Epithelial cell of esophagus (primary cell): ENCODE measurements around the gene EPS8.
A peak's percentile ranks its signal among the peaks of the same experiment; 100 is the strongest.

ENCODE experiments used
- DNase-seq: peaks from one replicate; pipeline ENCODE4 v3.0.0; 2010; ENCODE audit warnings: low read depth
- H3K4me3 ChIP-seq: 2 replicates; pipeline ENCODE4 v1.5.1; 2011; ENCODE audit warnings: mild to moderate bottlenecking, low read length, control low read depth
- CTCF ChIP-seq: IDR thresholded peaks from 2 replicates; pipeline ENCODE4 v1.5.1; 2011; ENCODE audit warnings: low read depth, mild to moderate bottlenecking, low read length, control low read depth, inconsistent platforms; ENCODE audit not compliant: insufficient read depth; ENCODE audit errors: missing control alignments

The EPS8 gene

GRCh38 chr12:15710860-15711510 lies 78.2 kb downstream of the EPS8 start:
- TF ChIP-seq CTCF, result no peak
- no peak for DNase-seq
- H3K4me3 ChIP-seq, result no peak overlapping the region

- TF ChIP-seq CTCF, result no peak
- no peak for DNase-seq
Measured at GRCh38 chr12:15709551-15709950, 79.6 kb downstream of the EPS8 start.

DNA sequence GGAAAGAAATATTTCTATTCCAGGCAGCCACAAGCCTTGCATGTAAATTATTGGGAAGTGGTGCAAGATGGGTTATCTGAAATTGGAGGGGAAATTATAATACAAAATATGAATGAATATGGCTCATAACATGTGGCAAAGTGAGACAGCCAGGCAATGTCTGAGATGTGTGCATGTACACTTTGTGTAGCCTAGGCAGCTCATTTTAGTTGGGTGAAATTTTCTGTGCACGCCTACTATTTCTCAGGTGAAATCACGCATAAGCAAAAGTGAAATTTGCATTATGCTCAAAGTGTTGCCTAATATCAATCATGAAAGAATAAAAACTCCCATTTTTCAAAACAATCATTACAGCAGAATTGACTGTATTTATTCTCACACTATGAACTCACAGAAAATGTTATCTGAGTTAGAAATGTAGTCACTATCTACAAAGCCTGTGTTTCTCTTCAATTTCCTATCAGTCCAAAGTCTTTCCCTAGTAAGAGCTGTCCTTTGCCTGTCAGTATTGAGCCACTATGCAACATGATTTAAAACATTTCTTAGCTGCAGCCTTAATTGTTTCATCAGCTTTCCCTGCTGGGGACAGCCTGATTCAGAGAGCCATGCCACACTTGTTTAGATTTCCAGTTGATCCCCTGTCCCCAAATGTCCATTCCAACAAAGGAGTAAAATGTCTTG lies 80.7 kb downstream of the EPS8 start:
- no peak for TF ChIP-seq CTCF
- DNase-seq, result no peak
- H3K4me3 ChIP-seq, result no peak overlapping the region

More at GRCh38 chr12:15709551-15709950, 79.6 kb downstream of the EPS8 start:
- H3K4me3 ChIP-seq, result no peak overlapping the region

DNA sequence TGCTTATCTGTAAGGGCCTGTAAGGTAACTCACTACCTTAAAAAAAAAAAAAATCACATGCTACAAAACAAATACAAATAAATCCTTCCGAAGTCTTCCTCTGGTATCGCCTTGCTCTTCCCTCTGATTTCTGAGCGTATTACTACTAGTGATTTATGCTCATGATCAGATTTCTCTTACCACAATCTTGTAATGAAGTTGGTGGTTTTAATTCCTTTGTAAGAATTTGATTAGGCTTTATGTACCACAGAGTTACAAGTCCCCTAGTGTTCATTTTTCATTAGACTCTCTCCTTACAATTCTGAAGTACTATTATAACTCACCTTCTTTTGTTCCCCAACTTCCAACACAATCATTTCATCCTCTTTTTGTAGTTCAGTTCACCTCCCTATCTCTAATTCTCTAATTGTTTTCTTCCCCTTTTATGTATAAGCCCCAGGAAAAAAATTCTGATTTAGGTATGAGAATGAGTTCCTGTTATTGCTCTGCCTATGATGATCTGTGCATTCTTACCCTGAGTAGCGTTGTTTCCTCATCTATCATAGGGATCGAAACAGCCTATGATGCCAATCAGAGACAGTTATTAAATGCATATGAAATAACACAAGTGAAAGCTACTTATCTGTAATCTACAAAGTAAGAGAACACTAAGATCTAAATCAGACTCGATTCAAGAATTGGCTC lies 81.5 kb downstream of the EPS8 start:
- H3K4me3 ChIP-seq, result no peak overlapping the region
- DNase-seq, result no peak
- TF ChIP-seq CTCF, result no peak

GRCh38 chr12:15706010-15706676 lies 83.0 kb downstream of the EPS8 start:
- peak; percentile 7 for DNase-seq
- H3K4me3 ChIP-seq, result no peak overlapping the region
- TF ChIP-seq CTCF, result no peak

GRCh38 chr12:15705606-15706005 lies 83.6 kb downstream of the EPS8 start:
- H3K4me3 ChIP-seq, result no peak overlapping the region
- TF ChIP-seq CTCF, result no peak
- DNase-seq, result no peak
